HG03060 (cell line): ENCODE data around the gene GABPA.
"Not testable (repeated sequence)": the region's sequence is repeated elsewhere in the genome, so short reads cannot be mapped to it uniquely, and the experiment has no call there.

ENCODE experiments used
- ATAC-seq: cut with Tn5 transposase; IDR thresholded peaks from one replicate; pipeline ENCODE4 v1.9.1; 2021; ENCODE audit warnings: low read depth, moderate number of reproducible peaks; ENCODE audit not compliant: unreplicated experiment

GABPA gene

DNA sequence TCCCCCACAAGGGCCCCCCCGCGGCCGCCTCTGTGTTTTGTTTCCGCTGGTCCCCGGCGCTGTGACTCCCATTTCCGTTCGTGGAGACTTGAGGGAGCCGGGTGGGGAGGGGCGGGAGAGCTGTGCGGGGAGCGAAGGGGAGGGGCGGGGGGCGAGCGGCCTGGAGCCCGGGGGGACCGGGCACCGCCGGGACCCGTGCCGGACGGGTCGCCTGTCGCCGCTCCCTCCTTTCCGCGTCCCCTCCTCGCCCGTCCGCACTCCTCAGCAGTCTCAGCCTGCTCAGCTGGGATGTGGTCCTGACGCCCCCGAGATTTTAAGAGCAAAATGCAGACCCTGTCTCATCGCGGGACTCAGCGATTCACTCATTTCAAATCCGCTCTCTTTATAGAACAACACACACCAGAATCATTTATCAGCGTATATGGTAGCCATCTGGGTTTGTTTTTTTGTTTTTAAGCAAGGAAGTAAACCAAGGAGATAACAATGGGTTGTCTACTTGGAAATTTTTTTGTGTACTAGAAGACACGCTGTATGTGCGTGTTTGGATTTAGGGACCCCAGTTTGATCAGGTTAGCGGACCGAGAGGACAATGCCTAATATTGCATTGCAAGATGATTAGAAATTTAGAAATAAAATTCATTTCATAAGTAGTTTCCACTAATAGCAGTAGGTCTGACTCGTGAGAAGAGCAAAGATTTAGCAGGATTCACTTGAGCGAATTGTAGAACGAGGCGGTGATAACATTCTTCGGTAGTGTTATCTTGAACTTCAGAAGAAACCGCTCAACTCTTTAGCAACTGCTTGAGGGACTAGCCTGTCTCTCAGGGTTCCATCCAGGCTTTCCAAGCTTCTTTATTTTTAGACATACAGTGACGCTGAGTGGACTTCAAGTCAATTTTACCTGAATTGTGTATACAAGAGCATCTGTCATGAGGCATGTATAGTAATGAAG, 1.1 kb downstream of the GABPA start:
- no peak for ATAC-seq

GRCh38 chr21:25737421-25737820, 2.6 kb downstream of the GABPA start:
- ATAC-seq = no peak

DNA sequence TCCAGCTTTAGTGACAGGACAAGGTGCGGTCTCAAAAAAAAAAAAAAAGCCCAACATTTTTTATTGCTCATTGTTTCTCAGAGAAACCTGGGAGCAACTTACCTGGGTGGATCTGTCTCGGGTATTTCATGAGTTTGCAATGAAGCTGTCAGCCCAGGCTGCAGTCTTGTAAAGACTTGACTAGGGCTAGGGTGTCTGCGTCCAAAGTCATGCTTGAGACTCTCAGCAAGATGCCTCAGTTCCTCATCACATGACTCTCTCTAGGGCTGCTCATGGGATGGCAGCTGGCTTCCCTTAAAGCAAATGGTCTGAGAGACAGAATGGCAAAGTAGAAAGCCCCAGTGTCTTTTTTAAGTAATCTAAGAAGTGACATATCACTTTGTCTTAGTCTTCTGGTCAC, 8.1 kb downstream of the GABPA start:
- ATAC-seq = no peak

DNA sequence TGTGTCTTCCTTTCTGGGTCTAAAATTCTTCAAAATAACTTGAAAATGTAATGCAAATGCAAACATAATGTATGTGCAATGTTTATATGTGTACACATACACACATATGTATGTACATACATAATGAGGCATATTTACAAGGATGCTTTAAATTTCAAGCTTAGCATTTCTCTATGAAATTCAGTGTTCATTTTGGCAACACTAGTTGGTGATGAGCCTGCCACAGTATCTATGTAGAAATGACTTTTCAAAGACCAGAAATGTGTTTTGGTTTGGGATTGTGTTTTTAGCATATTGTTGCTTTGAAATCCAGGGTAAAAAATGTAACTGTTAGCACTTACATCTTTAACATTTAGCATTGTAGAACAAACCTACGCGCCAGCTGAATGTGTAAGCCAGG, 10.1 kb downstream of the GABPA start:
- ATAC-seq = no peak

DNA sequence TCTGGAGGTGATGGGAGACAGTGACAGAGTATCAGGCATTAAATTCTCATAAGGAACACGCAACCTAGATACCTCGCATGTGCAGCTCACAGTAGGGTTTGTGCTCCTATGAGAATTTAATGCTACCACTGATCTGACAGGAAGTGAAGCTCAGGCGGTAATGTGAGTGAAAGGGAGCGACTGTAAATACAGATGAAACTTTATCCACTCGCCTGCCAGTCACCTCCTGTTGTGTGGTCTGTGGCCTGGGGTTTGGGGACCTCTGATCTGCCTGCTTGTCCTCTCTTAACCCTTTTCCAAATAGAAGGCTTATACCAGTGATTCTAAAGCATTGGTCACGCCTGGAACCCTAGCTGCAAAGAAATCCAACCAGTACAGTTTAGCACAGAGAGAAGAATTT, 15.3 kb downstream of the GABPA start:
- no peak for ATAC-seq

DNA sequence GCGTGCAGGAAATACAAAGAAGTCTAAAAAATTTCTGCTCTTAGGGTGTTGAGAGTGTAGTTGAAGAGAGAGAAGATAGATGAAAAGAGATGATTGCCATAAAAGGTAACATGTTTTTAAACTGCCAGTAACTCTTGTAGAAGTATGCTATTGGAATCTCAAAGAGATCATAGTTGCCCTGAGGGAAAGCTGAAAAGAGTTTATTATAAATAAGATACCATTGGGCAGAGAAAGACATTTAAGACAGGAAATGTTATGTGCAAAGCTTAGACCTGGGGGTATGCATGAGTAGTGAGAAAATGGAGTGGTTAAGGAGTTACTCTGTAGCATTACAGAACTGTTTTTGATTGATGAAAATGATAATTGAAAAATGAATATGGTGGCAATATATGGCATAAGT, 17.6 kb downstream of the GABPA start:
- ATAC-seq = no peak

DNA sequence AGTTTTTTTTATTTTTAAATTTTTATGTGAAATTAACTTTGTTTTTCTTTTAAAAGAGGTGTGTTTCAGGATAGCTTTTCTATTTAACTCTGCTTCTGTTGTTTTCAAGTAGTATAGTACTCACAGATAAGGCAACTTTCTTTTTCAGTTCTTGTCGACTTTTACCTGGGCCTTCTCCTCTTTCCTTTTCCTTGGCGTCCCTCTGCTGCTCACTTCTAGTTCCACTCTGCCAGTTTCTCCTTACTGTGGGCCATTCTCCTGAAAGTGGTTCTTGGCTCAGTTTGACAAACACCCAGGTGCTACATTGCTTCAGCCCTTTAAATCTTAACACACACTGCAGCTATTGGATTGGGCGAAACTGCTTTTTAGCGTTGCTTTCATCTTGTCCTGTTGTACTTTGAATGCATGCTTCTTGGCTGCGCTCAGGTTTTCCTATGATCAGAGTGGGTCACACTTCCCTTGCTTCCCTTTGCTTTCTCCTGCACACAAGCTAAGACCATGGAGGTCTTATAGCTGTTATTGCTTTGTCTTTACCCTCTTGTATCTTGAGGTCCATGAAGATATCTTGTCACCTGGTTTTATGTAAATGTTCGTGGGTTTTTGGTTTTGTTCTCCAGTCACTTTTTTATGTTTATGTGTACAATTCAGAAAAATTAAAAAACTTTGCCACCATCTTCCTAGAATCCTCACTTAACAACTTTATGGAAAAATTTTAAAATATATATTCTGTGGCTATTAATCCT, 21.6 kb downstream of the GABPA start:
- ATAC-seq = no peak

DNA sequence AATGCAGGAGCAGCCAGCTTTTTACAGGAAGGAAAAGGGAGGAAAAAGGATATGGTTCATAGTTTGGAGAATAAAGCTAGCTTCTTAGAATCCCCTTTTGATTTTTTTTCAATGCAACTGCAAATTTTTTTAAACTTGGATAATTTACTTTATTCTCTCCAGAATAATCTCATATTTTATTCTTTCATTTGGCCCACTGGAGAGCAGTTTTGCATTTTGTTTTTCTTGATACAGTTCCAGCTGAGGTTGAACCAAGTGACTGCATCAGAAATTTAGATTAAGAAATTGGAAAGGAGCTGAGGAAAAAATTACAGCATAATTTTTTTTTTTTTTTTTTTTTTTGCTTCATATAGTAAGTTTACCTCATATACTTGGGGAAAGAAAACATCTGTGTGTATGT, 22.8 kb downstream of the GABPA start:
- ATAC-seq = no peak

DNA sequence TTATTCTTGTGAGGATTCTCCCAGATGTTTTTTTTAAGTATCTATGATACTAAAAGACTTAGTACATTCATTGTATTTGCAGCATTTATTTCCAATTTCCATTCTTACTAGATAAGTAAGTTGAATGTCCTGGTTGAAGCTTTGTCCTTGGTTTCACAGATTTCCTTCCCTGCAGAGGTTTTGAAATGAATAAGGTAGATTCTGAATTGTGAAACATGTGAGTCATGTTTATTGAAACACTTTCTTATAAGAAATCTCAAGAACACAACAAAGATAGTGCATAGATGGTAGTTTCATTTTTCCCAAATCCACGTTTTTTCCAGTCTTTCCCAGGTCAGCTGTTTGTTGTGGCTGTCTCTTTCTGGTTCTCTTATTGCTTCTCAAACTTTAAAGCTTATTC, 24.8 kb downstream of the GABPA start:
- no peak for ATAC-seq

GRCh38 chr21:25760061-25760460, 25.3 kb downstream of the GABPA start:
- ATAC-seq = no peak

GRCh38 chr21:25760677-25761076, 25.9 kb downstream of the GABPA start:
- no peak for ATAC-seq

DNA sequence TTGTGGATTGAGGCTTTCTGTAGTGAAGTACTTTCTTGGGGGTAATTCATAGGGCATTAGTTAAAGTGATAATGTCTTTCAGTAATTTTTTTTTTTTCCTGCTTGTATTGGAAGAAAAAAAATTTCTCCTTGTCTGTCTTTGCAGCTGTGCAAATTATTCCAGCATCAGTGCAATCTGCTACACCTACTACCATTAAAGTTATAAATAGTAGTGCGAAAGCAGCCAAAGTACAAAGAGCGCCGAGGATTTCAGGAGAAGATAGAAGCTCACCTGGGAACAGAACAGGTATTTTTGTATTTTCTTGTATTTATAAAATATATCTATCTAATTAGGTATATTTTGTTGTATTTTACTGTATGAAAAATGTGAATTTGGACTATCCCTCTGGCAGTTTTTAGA, 29.3 kb downstream of the GABPA start:
- no peak for ATAC-seq

DNA sequence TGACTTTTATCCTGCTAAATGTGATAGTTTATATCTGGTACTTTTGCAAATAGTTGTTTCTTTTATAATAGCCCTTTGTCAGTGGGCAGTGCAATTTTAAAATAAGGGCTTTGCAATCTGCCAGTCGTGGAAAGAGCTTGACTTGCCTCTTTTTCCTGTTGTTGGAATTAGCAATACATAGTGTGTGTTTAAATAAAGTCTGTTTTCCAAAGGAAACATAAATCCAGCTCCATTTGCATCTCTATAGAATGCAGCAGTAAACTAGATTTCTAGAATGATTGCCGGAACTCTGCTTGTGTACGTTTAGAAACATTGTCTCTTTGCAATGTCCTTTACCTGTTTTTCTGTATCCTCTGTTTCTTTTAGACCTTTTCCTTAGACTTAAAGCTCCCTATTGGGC, 33.1 kb downstream of the GABPA start:
- no peak for ATAC-seq

GRCh38 chr21:25772686-25773085, 37.9 kb downstream of the GABPA start:
- ATAC-seq = no peak

GRCh38 chr21:25776440-25776839, 41.7 kb downstream of the GABPA start:
- ATAC-seq = no peak

DNA sequence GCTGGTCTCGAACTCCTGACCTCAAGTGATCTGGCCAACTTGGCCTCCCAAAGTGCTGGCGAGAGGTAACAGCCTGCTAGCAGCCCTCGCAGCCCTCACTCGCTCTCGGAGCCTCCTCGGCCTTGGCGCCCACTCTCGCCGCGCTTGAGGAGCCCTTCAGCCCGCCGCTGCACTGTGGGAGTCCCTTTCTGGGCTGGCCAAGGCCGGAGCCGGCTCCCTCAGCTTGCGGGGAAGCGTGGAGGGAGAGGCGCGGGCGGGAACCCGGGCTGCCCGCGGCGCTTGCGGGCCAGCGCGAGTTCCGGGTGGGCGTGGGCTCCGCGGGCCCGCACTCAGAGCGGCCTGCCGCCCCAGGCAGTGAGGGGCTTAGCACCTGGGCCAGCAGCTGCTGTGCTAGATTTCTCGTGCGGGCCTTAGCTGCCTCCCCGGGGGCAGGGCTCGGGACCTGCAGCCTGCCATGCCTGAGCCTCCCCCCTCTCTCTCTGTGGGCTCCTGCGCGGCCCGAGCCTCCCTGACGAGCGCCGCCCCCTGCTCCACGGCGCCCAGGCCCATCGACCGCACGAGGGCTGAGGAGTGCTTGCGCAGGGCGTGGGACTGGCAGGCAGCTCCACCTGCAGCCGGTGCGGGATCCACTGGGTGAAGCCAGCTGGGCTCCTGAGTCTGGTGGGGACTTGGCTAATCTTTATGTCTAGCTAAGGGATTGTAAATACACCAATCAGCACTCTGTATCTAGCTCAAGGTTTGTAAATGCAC, 43.5 kb downstream of the GABPA start:
- ATAC-seq = not testable (repeated sequence)

GRCh38 chr21:25788677-25789076, 53.9 kb downstream of the GABPA start:
- no peak for ATAC-seq

- no peak for ATAC-seq
These were observed 55.5 kb downstream of the GABPA start for GRCh38 chr21:25790122-25790877.

GRCh38 chr21:25790878-25791204, 56.1 kb downstream of the GABPA start:
- ATAC-seq = no peak

- ATAC-seq = no peak
These were observed 56.5 kb downstream of the GABPA start for GRCh38 chr21:25791319-25791718.
